Liver (tissue), 9 donors: ENCODE data around the gene NELL1. TPM values are rescaled to one million over a fixed set of nuclear protein-coding genes. Genes with fewer than 3 reads are reported as not detected.

Source experiments
- DNase-seq: peaks from one replicate; pipeline ENCODE4 v3.0.0-alpha.2; 2017; ENCODE audit warnings: low spot score
- H3K27ac ChIP-seq, 2 donors: one replicate each; pipeline ENCODE4 v1.7.0; 2013; ENCODE audit warnings: inconsistent platforms in 2 of 2, low read length in 2 of 2, control low read depth in 1 of 2, low read depth in 1 of 2, mild to moderate bottlenecking in 1 of 2
- H3K27me3 ChIP-seq, 4 donors: one replicate each; pipeline versions ENCODE4 v1.6.1 to v1.7.0; 2013; ENCODE audit warnings: low read length in 3 of 4, inconsistent platforms in 1 of 4, mild to moderate bottlenecking in 1 of 4, moderate library complexity in 1 of 4; ENCODE audit not compliant: control insufficient read depth in 4 of 4, insufficient read depth in 4 of 4
- H3K36me3 ChIP-seq, 4 donors: one replicate each; pipeline versions ENCODE4 v1.6.1 to v1.7.0; 2013; ENCODE audit warnings: low read length in 3 of 4, mild to moderate bottlenecking in 3 of 4, low read depth in 1 of 4, moderate library complexity in 1 of 4; ENCODE audit not compliant: control insufficient read depth in 4 of 4, insufficient read depth in 3 of 4
- H3K4me1 ChIP-seq, 4 donors: one replicate each; pipeline versions ENCODE4 v1.6.1 to v1.7.0; 2013; ENCODE audit warnings: low read length in 3 of 4, mild to moderate bottlenecking in 3 of 4, moderate library complexity in 1 of 4; ENCODE audit not compliant: control insufficient read depth in 4 of 4, insufficient read depth in 4 of 4
- H3K4me3 ChIP-seq, 3 donors: one replicate each; pipeline versions ENCODE4 v1.6.1 to v1.7.0; 2013; ENCODE audit warnings: low read length in 3 of 3, control low read depth in 1 of 3, low read depth in 1 of 3, mild to moderate bottlenecking in 1 of 3
- H3K9ac ChIP-seq, 2 donors: one replicate each; pipeline ENCODE4 v1.7.0; 2013; ENCODE audit warnings: low read length in 2 of 2, mild to moderate bottlenecking in 2 of 2, moderate library complexity in 2 of 2, control low read depth in 1 of 2, low read depth in 1 of 2
- H3K9me3 ChIP-seq, 4 donors: one replicate each; pipeline versions ENCODE4 v1.6.1 to v1.7.0; 2013; ENCODE audit warnings: low read length in 3 of 4; ENCODE audit not compliant: control insufficient read depth in 4 of 4
- ATF3 ChIP-seq: IDR thresholded peaks from 2 replicates; pipeline ENCODE4 v1.6.1; 2016; ENCODE audit warnings: antibody characterized with exemption
- CTCF ChIP-seq: fragments of 150-350 bp; IDR thresholded peaks from 2 replicates; pipeline ENCODE4 v1.5.1; 2017; ENCODE audit warnings: improper control_type of control experiment, low read depth, low read length; ENCODE audit not compliant: missing input control
- EGR1 ChIP-seq, 2 donors: IDR thresholded peaks; 2 replicates each; pipeline ENCODE4 v1.6.1; 2016 to 2018; ENCODE audit warnings: antibody characterized with exemption in 2 of 2, low read depth in 2 of 2
- FOXA1 ChIP-seq: IDR thresholded peaks from 2 replicates; pipeline ENCODE4 v1.6.1; 2016; ENCODE audit warnings: antibody characterized with exemption
- FOXA2 ChIP-seq: IDR thresholded peaks from 2 replicates; pipeline ENCODE4 v1.6.1; 2016; ENCODE audit warnings: antibody characterized with exemption
- GABPA ChIP-seq, 2 donors: IDR thresholded peaks in 1 of 2; conservative IDR thresholded peaks in 1 of 2; 2 replicates each; pipeline ENCODE4 v1.6.1; 2016; ENCODE audit warnings: antibody characterized with exemption in 2 of 2, mild to moderate bottlenecking in 1 of 2, moderate library complexity in 1 of 2
- HNF4A ChIP-seq, 2 donors: conservative IDR thresholded peaks; 2 replicates each; pipeline ENCODE4 v1.6.1; 2016; ENCODE audit warnings: antibody characterized with exemption in 2 of 2, mild to moderate bottlenecking in 2 of 2
- HNF4G ChIP-seq: IDR thresholded peaks from 2 replicates; pipeline ENCODE4 v1.6.1; 2016; ENCODE audit warnings: antibody characterized with exemption
- JUND ChIP-seq, 2 donors: IDR thresholded peaks; 2 replicates each; pipeline ENCODE4 v1.6.1; 2016; ENCODE audit warnings: antibody characterized with exemption in 2 of 2
- MAX ChIP-seq: IDR thresholded peaks from 2 replicates; pipeline ENCODE4 v1.6.1; 2016; ENCODE audit warnings: antibody characterized with exemption
- NR2F2 ChIP-seq: IDR thresholded peaks from 2 replicates; pipeline ENCODE4 v1.6.1; 2016; ENCODE audit warnings: antibody characterized with exemption
- RAD21 ChIP-seq, 2 donors: IDR thresholded peaks; 2 replicates each; pipeline ENCODE4 v1.6.1; 2016; ENCODE audit warnings: antibody characterized with exemption in 2 of 2, mild to moderate bottlenecking in 2 of 2
- REST ChIP-seq: IDR thresholded peaks from 2 replicates; pipeline ENCODE4 v1.6.1; 2016; ENCODE audit warnings: antibody characterized with exemption, mild to moderate bottlenecking
- RXRA ChIP-seq, 2 donors: IDR thresholded peaks; 2 replicates each; pipeline ENCODE4 v1.6.1; 2017 to 2018; ENCODE audit warnings: antibody characterized with exemption in 2 of 2, mild to moderate bottlenecking in 1 of 2
- SP1 ChIP-seq: IDR thresholded peaks from 2 replicates; pipeline ENCODE4 v1.6.1; 2018; ENCODE audit warnings: antibody characterized with exemption, mild to moderate bottlenecking
- TAF1 ChIP-seq: conservative IDR thresholded peaks from 2 replicates; pipeline ENCODE4 v1.6.1; 2016; ENCODE audit warnings: antibody characterized with exemption, mild to moderate bottlenecking
- YY1 ChIP-seq: IDR thresholded peaks from 2 replicates; pipeline ENCODE4 v1.6.1; 2016; ENCODE audit warnings: antibody characterized with exemption, mild to moderate bottlenecking
- ZBTB33 ChIP-seq: IDR thresholded peaks from 2 replicates; pipeline ENCODE4 v1.6.1; 2016; ENCODE audit warnings: antibody characterized with exemption
- WGBS: extraction: QIAGEN DNeasy Blood & Tissue Kit; methylation state at CpG from one replicate; pipeline ENCODE4 v1.1.7; 2013; 5-methylcytosine and 5-hydroxymethylcytosine counted together
- polyA plus RNA-seq, 2 donors: library from polyadenylated mRNA; stranded (reverse) in 1 of 2; unstranded in 1 of 2; fragments of 200-250 nt in 1 of 2; fragments of >200 nt in 1 of 2; fragmentation: Nextera tagmentation in 1 of 2; extraction: Ambion mirVana in 1 of 2; gene quantifications; one replicate each; pipeline versions ENCODE4 v1.2.1 to v1.2.3, GENCODE V29; 2013 to 2015
- total RNA-seq, 2 donors: library from RNA; depleted of rRNA; stranded (reverse); fragments of >200 nt; gene quantifications; one replicate each; pipeline ENCODE4 v1.2.3, GENCODE V29; 2014
- donor health status: healthy.
- donor health status: healthy.
- donor health status: healthy.
- donor health status: healthy.
- donor health status: healthy.

The NELL1 gene
- total and polyA plus RNA-seq, 4 donors: not detected

- Histone ChIP-seq H3K9me3 (no peaks in the 10 kb centered on the region), H3K27ac (no peak overlapping the region), H3K36me3 (no peaks in the 10 kb centered on the region), H3K4me3 (no peak overlapping the region), H3K4me1 (no peaks in the 10 kb centered on the region), H3K9ac (no peak overlapping the region), H3K27me3 (peaks cover 0 to 2% (median 0%) of the 10 kb centered on the region in 4 donors)
- WGBS: 51% methylated on average over 1 of the region's 1 CpG
- no peak for DNase-seq
- TF ChIP-seq ZBTB33: no peak
- TF ChIP-seq TAF1: no peak
- no peak for TF ChIP-seq SP1
- no peak for TF ChIP-seq MAX
- no peak for TF ChIP-seq YY1
- TF ChIP-seq EGR1 (IDR thresholded peaks at IDR 0.05; ENCODE audit: low read depth in 2 of 2): no peak
- TF ChIP-seq RXRA (IDR thresholded peaks at IDR 0.05): no peak
- TF ChIP-seq NR2F2: no peak
- TF ChIP-seq JUND (IDR thresholded peaks at IDR 0.05): no peak
- no peak for TF ChIP-seq HNF4A (conservative IDR thresholded peaks at IDR 0.05)
- no peak for TF ChIP-seq FOXA1
- TF ChIP-seq HNF4G: no peak
- TF ChIP-seq REST: no peak
- TF ChIP-seq FOXA2: no peak
- no peak for TF ChIP-seq RAD21 (IDR thresholded peaks at IDR 0.05)
- no peak for TF ChIP-seq GABPA (IDR thresholded peaks at IDR 0.05 in 1 of 2, conservative IDR thresholded peaks at IDR 0.05 in 1 of 2)
- no peak for TF ChIP-seq CTCF
- TF ChIP-seq ATF3: no peak
Measured at GRCh38 chr11:21321530-21321929, 652.1 kb downstream of the NELL1 start.

GRCh38 chr11:21323617-21324016 is 654.2 kb downstream of the NELL1 start:
- 77% methylated on average over 2 of the region's 2 CpGs for WGBS
- TF ChIP-seq EGR1 (IDR thresholded peaks at IDR 0.05; ENCODE audit: low read depth in 2 of 2) (no peak), HNF4A (conservative IDR thresholded peaks at IDR 0.05) (no peak), ATF3 (no peak)
- no peak for DNase-seq
- no peaks in the 10 kb centered on the region for H3K36me3 ChIP-seq
- no peak overlapping the region for H3K9ac ChIP-seq
- no peaks in the 10 kb centered on the region for H3K9me3 ChIP-seq
- peaks cover 0 to 2% (median 0%) of the 10 kb centered on the region in 4 donors for H3K27me3 ChIP-seq
- no peaks in the 10 kb centered on the region for H3K4me1 ChIP-seq
- H3K27ac ChIP-seq: no peak overlapping the region
- H3K4me3 ChIP-seq: no peak overlapping the region
